Measurements from ENCODE around the gene SYNE2. TPM values are rescaled to one million over a fixed set of nuclear protein-coding genes. Genes with fewer than 3 reads are reported as not detected.
A peak's percentile ranks its signal among the peaks of the same experiment; 100 is the strongest.

SYNE2 gene
- total and polyA plus RNA-seq, 9 donors, result 65.1 to 262 (median 180) TPM

DNA sequence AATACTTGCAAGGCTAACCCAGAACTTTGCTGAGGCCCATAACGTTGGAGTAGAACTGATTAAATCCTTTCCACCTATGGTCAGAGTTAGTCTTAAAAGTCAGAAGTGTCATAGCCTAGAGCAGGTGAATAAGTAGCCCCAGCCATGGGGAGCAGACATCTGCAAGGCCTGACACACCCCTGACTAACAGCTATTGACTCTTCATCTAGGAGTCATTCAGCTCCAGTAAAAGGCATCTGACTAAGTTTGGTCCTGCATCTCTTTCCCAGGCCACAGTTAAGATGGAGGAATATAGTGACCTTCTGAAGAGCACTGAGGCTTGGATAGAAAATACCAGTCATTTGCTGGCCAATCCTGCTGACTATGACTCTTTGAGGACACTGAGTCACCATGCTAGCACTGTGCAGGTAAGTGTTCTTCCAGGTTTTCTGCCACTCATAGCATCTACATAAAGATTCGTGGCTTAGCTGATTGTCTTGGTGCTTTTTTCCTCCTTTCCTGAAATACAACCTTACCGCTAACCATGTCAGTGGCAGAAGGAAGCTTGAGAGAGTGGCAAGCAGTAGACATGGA is 228.5 kb downstream of the SYNE2 start:
- H3K4me3 ChIP-seq, result no peak overlapping the region
- DNase-seq, result no peak
- no peaks in the 10 kb centered on the region for H3K9me3 ChIP-seq
- H3K4me1 ChIP-seq (ENCODE audit: insufficient read depth), result peaks cover 5% of the 10 kb centered on the region
- intact Hi-C loops (cut with DNase I), result no loop called here
- TF ChIP-seq EP300 (IDR thresholded peaks at IDR 0.05) (no peak), POLR2A (IDR thresholded peaks at IDR 0.05) (no peak)
- TF ChIP-seq, protein P1, sequence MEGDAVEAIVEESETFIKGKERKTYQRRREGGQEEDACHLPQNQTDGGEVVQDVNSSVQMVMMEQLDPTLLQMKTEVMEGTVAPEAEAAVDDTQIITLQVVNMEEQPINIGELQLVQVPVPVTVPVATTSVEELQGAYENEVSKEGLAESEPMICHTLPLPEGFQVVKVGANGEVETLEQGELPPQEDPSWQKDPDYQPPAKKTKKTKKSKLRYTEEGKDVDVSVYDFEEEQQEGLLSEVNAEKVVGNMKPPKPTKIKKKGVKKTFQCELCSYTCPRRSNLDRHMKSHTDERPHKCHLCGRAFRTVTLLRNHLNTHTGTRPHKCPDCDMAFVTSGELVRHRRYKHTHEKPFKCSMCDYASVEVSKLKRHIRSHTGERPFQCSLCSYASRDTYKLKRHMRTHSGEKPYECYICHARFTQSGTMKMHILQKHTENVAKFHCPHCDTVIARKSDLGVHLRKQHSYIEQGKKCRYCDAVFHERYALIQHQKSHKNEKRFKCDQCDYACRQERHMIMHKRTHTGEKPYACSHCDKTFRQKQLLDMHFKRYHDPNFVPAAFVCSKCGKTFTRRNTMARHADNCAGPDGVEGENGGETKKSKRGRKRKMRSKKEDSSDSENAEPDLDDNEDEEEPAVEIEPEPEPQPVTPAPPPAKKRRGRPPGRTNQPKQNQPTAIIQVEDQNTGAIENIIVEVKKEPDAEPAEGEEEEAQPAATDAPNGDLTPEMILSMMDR (IDR thresholded peaks at IDR 0.05), result no peak
- no peaks in the 10 kb centered on the region for H3K27me3 ChIP-seq
- no peaks in the 10 kb centered on the region for H3K36me3 ChIP-seq
- H3K27ac ChIP-seq, result peak overlapping the region in 1 of 2 donors; percentile 43
- 96 to 98% (median 97%) methylated on average over 3 of the region's 3 CpGs for whole genome bisulfite sequencing, 3 donors

DNA sequence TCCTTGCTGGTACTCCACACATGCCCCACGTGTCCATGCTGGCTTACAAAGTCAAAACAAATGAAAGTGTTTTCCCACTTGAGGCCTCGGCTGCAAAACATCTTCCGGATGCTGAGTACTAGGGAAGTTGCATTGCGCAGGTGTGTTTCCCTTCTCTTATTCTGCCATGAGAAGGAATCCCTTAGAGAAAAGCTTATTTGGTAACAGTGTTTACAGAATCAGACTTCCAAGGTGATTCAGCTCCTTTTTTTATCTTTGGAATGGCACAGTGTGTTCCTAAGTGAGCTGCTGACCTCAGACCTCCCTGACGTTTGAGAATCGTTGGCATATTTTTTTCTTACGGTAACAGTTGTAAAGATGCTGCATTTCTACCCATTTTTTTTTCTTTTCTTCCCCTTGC is 230.0 kb downstream of the SYNE2 start:
- H3K27ac ChIP-seq, result peak overlapping the region; percentile 63 to 64
- WGBS, 3 donors, result 13 to 23% (median 16%) methylated on average over 7 of the region's 7 CpGs
- TF ChIP-seq EP300 (IDR thresholded peaks at IDR 0.05) (peak; percentile 88), POLR2A (IDR thresholded peaks at IDR 0.05) (no peak)
- TF ChIP-seq, protein P1 (IDR thresholded peaks at IDR 0.05), result no peak
- H3K4me1 ChIP-seq (ENCODE audit: insufficient read depth), result peaks cover 5% of the 10 kb centered on the region
- no peaks in the 10 kb centered on the region for H3K27me3 ChIP-seq
- no peaks in the 10 kb centered on the region for H3K9me3 ChIP-seq
- H3K36me3 ChIP-seq, result no peaks in the 10 kb centered on the region
- peak; percentile 39 to 72 (median 67) for DNase-seq
- intact Hi-C loops (cut with DNase I), result no loop called here
- H3K4me3 ChIP-seq, result no peak overlapping the region

DNA sequence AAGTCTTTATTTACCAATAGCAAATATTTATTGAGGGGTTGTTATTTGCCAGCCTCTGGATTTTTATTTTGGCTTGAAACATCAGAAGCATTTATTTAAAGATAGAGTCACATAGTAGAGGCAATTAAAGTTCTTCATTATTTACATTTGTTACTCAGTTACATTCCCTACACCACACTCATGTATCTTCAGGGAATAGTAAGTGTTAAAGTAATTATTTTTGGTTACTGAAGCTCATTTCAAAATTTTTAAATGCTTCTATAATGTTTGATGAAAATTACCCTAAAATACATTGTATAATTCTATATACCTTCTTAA is 235.8 kb downstream of the SYNE2 start:
- Histone ChIP-seq H3K36me3 (no peaks in the 10 kb centered on the region), H3K27ac (no peak overlapping the region), H3K4me1 (ENCODE audit: insufficient read depth) (no peaks in the 10 kb centered on the region), H3K4me3 (no peak overlapping the region), H3K27me3 (no peaks in the 10 kb centered on the region), H3K9me3 (no peaks in the 10 kb centered on the region)
- no peak for DNase-seq
- intact Hi-C loops (cut with DNase I), result no loop called here
- TF ChIP-seq, protein P1 (IDR thresholded peaks at IDR 0.05), result no peak
- TF ChIP-seq EP300 (IDR thresholded peaks at IDR 0.05), result no peak
- no peak for TF ChIP-seq POLR2A (IDR thresholded peaks at IDR 0.05)

DNA sequence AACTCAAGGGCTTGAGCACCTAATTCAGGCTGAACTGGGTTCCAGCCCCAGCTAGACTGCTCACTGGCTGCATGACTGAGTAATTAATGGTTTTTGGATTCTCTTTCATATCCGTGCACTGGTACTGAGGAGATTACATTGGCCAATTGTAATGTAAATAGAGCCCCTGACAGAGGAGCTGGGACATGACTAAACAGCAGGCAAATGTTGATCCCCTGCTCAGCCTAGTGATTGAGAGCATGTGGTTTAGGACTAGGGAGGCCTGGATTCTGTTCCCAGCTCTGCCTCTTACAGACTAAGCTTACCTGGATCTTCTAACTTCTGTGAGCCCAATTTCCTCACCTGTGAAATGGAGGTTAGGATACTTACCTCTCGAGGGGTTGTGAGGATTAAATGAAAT is 237.1 kb downstream of the SYNE2 start:
- no peaks in the 10 kb centered on the region for H3K27me3 ChIP-seq
- no peak overlapping the region for H3K27ac ChIP-seq
- intact Hi-C loops (cut with DNase I), result no loop called here
- WGBS, 3 donors, result 86 to 87% (median 87%) methylated on average over 2 of the region's 2 CpGs
- DNase-seq, result no peak
- H3K4me1 ChIP-seq (ENCODE audit: insufficient read depth), result no peaks in the 10 kb centered on the region
- H3K36me3 ChIP-seq, result no peaks in the 10 kb centered on the region
- H3K4me3 ChIP-seq, result no peak overlapping the region
- TF ChIP-seq, protein P1 (IDR thresholded peaks at IDR 0.05), result no peak
- no peak for TF ChIP-seq EP300 (IDR thresholded peaks at IDR 0.05)
- TF ChIP-seq POLR2A (IDR thresholded peaks at IDR 0.05), result no peak
- no peaks in the 10 kb centered on the region for H3K9me3 ChIP-seq
